Skeletal muscle satellite cell (primary cell): ENCODE results near the gene IARS2. TPM values are rescaled to one million over a fixed set of nuclear protein-coding genes. Genes with fewer than 3 reads are reported as not detected.

Experiments
- H3K27me3 ChIP-seq: 2 replicates; pipeline ENCODE4 v1.7.0; 2013; ENCODE audit warnings: low read length; ENCODE audit not compliant: control insufficient read depth, insufficient read depth
- H3K36me3 ChIP-seq: 2 replicates; pipeline ENCODE4 v1.7.0; 2013; ENCODE audit warnings: mild to moderate bottlenecking, control low read depth, low read length; ENCODE audit not compliant: insufficient read depth
- H3K4me1 ChIP-seq: 2 replicates; pipeline ENCODE4 v1.7.0; 2013; ENCODE audit warnings: low read length; ENCODE audit not compliant: control insufficient read depth, insufficient read depth
- H3K4me2 ChIP-seq: 2 replicates; pipeline ENCODE4 v1.7.0; 2013; ENCODE audit warnings: mild to moderate bottlenecking, low read length
- H3K4me3 ChIP-seq: 2 replicates; pipeline ENCODE4 v1.7.0; 2013; ENCODE audit warnings: low read length
- H3K9ac ChIP-seq: 2 replicates; pipeline ENCODE4 v1.7.0; 2013; ENCODE audit warnings: mild to moderate bottlenecking, low read depth, low read length, moderate library complexity
- H3K9me3 ChIP-seq: replicated peaks from 2 replicates; pipeline ENCODE4 v1.7.0; 2013; ENCODE audit warnings: mild to moderate bottlenecking, control low read depth, low read length
- total RNA-seq: library from RNA; depleted of rRNA; stranded (reverse); fragments of >200 nt; gene quantifications from 2 replicates; pipeline ENCODE4 v1.2.3, GENCODE V29; 2012; rRNA removed

IARS2 gene
- total RNA-seq = 79.7 and 88.2 TPM in 2 replicates

- H3K9ac ChIP-seq = peak within 1 kb of the TSS; percentile 85
- H3K9me3 ChIP-seq = no peaks in the 10 kb centered on the region
- peak within 1 kb of the TSS; percentile 97 for H3K4me3 ChIP-seq
- H3K4me2 ChIP-seq = peak within 1 kb of the TSS; percentile 89
- no peaks in the 10 kb centered on the region for H3K27me3 ChIP-seq
- peaks cover 19% of the 10 kb centered on the region for H3K36me3 ChIP-seq
- peaks cover 16% of the 10 kb centered on the region for H3K4me1 ChIP-seq
Measured at GRCh38 chr1:220094016-220094911, at the start of gene IARS2. Gene IARS2, plus strand, starts transcription at chr1:220094132. Its CDS starts 85 bp downstream, at chr1:220094217.

GRCh38 chr1:220044678-220045355 is 49.1 kb upstream of the IARS2 start:
- H3K36me3 ChIP-seq = peaks cover 10% of the 10 kb centered on the region
- peaks cover 12% of the 10 kb centered on the region for H3K4me1 ChIP-seq
- H3K9me3 ChIP-seq = no peaks in the 10 kb centered on the region
- peak overlapping the region; percentile 86 for H3K9ac ChIP-seq
- peak overlapping the region; percentile 95 for H3K4me3 ChIP-seq
- H3K27me3 ChIP-seq = no peaks in the 10 kb centered on the region
- peak overlapping the region; percentile 82 for H3K4me2 ChIP-seq

- Histone ChIP-seq H3K9ac (peak overlapping the region; percentile 86), H3K4me2 (peak overlapping the region; percentile 82), H3K4me1 (peaks cover 12% of the 10 kb centered on the region), H3K27me3 (no peaks in the 10 kb centered on the region), H3K9me3 (no peaks in the 10 kb centered on the region), H3K36me3 (peaks cover 4% of the 10 kb centered on the region), H3K4me3 (peak overlapping the region; percentile 95)
Measured at GRCh38 chr1:220045356-220046051, 48.4 kb upstream of the IARS2 start.

GRCh38 chr1:220046052-220046930 is 47.6 kb upstream of the IARS2 start, which contains the start of gene EPRS1:
Gene EPRS1, minus strand, starts transcription at chr1:220046505. Its CDS starts 117 bp downstream, at chr1:220046388.
- Histone ChIP-seq H3K27me3 (no peaks in the 10 kb centered on the region), H3K4me3 (peak within 1 kb of the TSS; percentile 95), H3K4me2 (peak within 1 kb of the TSS; percentile 82), H3K4me1 (peaks cover 12% of the 10 kb centered on the region), H3K9ac (peak within 1 kb of the TSS; percentile 86), H3K9me3 (no peaks in the 10 kb centered on the region), H3K36me3 (peaks cover 4% of the 10 kb centered on the region)

- Histone ChIP-seq H3K9ac (no peak overlapping the region), H3K4me3 (no peak overlapping the region), H3K9me3 (no peaks in the 10 kb centered on the region), H3K27me3 (no peaks in the 10 kb centered on the region), H3K4me2 (no peak overlapping the region), H3K4me1 (no peaks in the 10 kb centered on the region), H3K36me3 (peaks cover 7% of the 10 kb centered on the region)
Measured at GRCh38 chr1:220056374-220056773, 37.6 kb upstream of the IARS2 start.

GRCh38 chr1:220060876-220061275 is 33.1 kb upstream of the IARS2 start:
- no peaks in the 10 kb centered on the region for H3K4me1 ChIP-seq
- H3K9me3 ChIP-seq = no peaks in the 10 kb centered on the region
- no peak overlapping the region for H3K4me3 ChIP-seq
- peaks cover 29% of the 10 kb centered on the region for H3K36me3 ChIP-seq
- H3K9ac ChIP-seq = no peak overlapping the region
- no peak overlapping the region for H3K4me2 ChIP-seq
- H3K27me3 ChIP-seq = no peaks in the 10 kb centered on the region

GRCh38 chr1:220062629-220063028 is 31.3 kb upstream of the IARS2 start:
- Histone ChIP-seq H3K9me3 (no peaks in the 10 kb centered on the region), H3K9ac (no peak overlapping the region), H3K4me1 (peaks cover 6% of the 10 kb centered on the region), H3K4me3 (no peak overlapping the region), H3K4me2 (no peak overlapping the region), H3K27me3 (no peaks in the 10 kb centered on the region), H3K36me3 (peaks cover 29% of the 10 kb centered on the region)

GRCh38 chr1:220067269-220068204 is 26.4 kb upstream of the IARS2 start:
- Histone ChIP-seq H3K4me3 (no peak overlapping the region), H3K4me1 (peaks cover 7% of the 10 kb centered on the region), H3K27me3 (no peaks in the 10 kb centered on the region), H3K4me2 (no peak overlapping the region), H3K9me3 (no peaks in the 10 kb centered on the region), H3K9ac (no peak overlapping the region), H3K36me3 (peaks cover 21% of the 10 kb centered on the region)

- Histone ChIP-seq H3K27me3 (no peaks in the 10 kb centered on the region), H3K9ac (no peak overlapping the region), H3K36me3 (peaks cover 16% of the 10 kb centered on the region), H3K9me3 (no peaks in the 10 kb centered on the region), H3K4me3 (no peak overlapping the region), H3K4me1 (no peaks in the 10 kb centered on the region), H3K4me2 (no peak overlapping the region)
Measured at GRCh38 chr1:220076861-220077762, 16.8 kb upstream of the IARS2 start.
